ENCODE data around the gene ADAD2.

The ADAD2 gene

GRCh38 chr16:84223456-84223855, 32.5 kb downstream of the ADAD2 start:
- no peak for DNase-seq (ENCODE audit: low spot score)

GRCh38 chr16:84224554-84224953, 33.6 kb downstream of the ADAD2 start:
- no peak for DNase-seq (ENCODE audit: low spot score)

- DNase-seq (ENCODE audit: low spot score) = no peak
These were observed 34.2 kb downstream of the ADAD2 start for GRCh38 chr16:84225126-84225525.

GRCh38 chr16:84225571-84225970, 34.6 kb downstream of the ADAD2 start:
- no peak for DNase-seq (ENCODE audit: low spot score)

- no peak for DNase-seq (ENCODE audit: low spot score)
These were observed 35.1 kb downstream of the ADAD2 start for GRCh38 chr16:84226026-84226425.

GRCh38 chr16:84227548-84227947, 36.6 kb downstream of the ADAD2 start:
- DNase-seq (ENCODE audit: low spot score) = no peak

- DNase-seq (ENCODE audit: low spot score) = peak; percentile 76
These were observed 37.4 kb downstream of the ADAD2 start for GRCh38 chr16:84228256-84228838.

GRCh38 chr16:84229471-84229870, 38.5 kb downstream of the ADAD2 start:
- no peak for DNase-seq (ENCODE audit: low spot score)

GRCh38 chr16:84232060-84232459, 41.1 kb downstream of the ADAD2 start:
- DNase-seq (ENCODE audit: low spot score) = no peak

GRCh38 chr16:84232969-84233368, 42.0 kb downstream of the ADAD2 start:
- DNase-seq (ENCODE audit: low spot score) = no peak

GRCh38 chr16:84233748-84234147, 42.8 kb downstream of the ADAD2 start:
- DNase-seq (ENCODE audit: low spot score) = no peak

GRCh38 chr16:84234321-84235241, 43.6 kb downstream of the ADAD2 start:
- DNase-seq (ENCODE audit: low spot score) = peak; percentile 10

- no peak for DNase-seq (ENCODE audit: low spot score)
These were observed 45.7 kb downstream of the ADAD2 start for GRCh38 chr16:84236671-84237070.

- DNase-seq (ENCODE audit: low spot score) = no peak
These were observed 47.2 kb downstream of the ADAD2 start for GRCh38 chr16:84237994-84238750.

- DNase-seq (ENCODE audit: low spot score) = no peak
These were observed 48.3 kb downstream of the ADAD2 start for GRCh38 chr16:84239141-84239769.

- no peak for DNase-seq (ENCODE audit: low spot score)
These were observed 49.0 kb downstream of the ADAD2 start, which contains the start of gene KCNG4 for GRCh38 chr16:84239909-84240308. KCNG4 (minus strand) TSS chr16:84240012; CDS start chr16:84237485, 2,527 bp downstream.

- DNase-seq (ENCODE audit: low spot score) = no peak
These were observed 49.5 kb downstream of the ADAD2 start for GRCh38 chr16:84240455-84240854.

- no peak for DNase-seq (ENCODE audit: low spot score)
These were observed 50.8 kb downstream of the ADAD2 start for GRCh38 chr16:84241778-84242177.

- no peak for DNase-seq (ENCODE audit: low spot score)
These were observed 51.9 kb downstream of the ADAD2 start for GRCh38 chr16:84242839-84243238.

- DNase-seq (ENCODE audit: low spot score) = no peak
These were observed 52.8 kb downstream of the ADAD2 start for GRCh38 chr16:84243732-84244131.

- DNase-seq (ENCODE audit: low spot score) = no peak
These were observed 53.8 kb downstream of the ADAD2 start for GRCh38 chr16:84244728-84245127.
